Measurements from ENCODE around the gene CXorf49.
"Not testable (repeated sequence)": the region's sequence is repeated elsewhere in the genome, so short reads cannot be mapped to it uniquely, and the experiment has no call there.

Gene CXorf49

DNA sequence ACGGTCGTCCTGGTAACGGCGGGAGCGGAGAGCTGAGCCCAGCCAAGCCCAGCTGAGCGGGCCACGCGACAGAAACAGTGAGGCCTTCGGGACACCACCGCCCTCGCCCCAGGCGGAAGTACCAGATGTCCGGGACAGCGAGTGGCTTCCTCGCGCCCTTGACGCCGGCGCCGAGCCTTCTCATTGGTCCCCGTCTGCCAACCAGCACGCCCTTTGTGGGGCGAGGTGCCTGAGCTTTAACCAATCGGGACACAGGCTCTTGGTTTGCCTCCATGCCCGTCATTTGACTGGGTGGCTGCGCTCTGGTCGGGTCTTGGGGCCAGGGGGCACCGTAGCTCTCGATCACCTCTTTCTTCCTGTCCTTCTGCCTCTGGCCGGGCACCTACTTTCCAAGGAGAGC is at the start of gene CXorf49:
TSS of gene CXorf49 (minus strand) at position 101 of the 400 bp plus-strand sequence. CDS start 134 bp downstream, outside the sequence.
- DNase-seq = not testable (repeated sequence)

DNA sequence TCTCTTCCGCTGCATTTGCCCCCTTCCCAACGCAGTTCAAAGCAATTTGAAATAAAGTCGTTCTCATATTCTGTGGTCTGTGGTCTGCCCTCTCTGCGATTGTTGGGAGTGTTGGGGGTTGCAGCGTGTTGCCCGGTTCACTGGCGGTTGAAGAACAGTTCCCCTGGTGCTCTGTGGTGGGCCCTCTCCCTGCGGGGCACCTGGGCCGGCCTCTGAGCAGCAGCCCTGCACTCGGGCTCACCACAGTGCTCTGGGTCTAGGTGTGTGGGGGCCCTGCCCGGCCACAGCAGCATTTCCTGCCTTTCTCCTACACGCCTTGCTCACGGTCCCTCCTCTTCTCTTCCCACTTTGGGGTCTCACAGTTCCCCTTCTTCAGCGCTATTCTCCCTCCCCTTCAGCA is 49.0 kb upstream of the CXorf49 start:
- not testable (repeated sequence) for DNase-seq

DNA sequence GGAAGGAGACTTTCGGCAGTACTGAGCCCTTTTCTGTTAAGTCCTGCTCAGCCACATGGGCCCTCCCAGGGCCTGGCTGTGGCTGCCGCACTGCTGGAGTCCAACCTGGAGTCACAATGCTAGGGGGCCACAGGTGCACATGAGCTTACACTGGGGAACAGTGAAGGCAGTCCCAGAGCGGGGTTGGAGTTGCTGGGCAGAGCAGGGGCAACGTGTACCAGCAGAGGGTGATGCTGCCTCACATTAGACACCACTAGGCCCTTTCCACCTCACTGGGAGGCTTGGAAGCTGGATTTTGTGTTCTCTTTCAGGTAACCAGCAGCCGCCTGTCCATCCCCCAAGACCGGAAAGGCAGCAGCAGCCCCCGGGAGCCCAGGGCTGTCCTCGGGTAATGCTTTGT is 47.5 kb upstream of the CXorf49 start:
- not testable (repeated sequence) for DNase-seq

DNA sequence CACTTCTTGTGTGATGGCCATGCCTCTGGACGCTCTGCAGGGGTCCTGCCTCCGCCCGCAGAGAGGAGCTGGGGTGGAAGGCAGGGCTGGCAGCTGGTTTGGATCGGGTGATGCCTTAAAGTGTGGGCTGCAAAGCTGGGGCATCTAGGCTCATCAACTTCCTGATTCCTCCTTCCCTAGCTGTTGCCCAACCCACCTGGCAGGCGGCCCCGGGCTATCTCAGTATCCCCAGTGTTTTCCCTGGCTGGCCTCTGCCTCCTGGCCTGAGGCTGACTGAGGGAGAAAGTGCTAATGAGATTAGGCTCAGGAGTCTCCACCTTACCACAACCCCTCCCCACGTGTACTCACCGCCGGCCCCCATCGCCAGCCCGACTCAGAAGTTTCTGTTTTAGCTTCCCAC is 46.7 kb upstream of the CXorf49 start:
- not testable (repeated sequence) for DNase-seq

DNA sequence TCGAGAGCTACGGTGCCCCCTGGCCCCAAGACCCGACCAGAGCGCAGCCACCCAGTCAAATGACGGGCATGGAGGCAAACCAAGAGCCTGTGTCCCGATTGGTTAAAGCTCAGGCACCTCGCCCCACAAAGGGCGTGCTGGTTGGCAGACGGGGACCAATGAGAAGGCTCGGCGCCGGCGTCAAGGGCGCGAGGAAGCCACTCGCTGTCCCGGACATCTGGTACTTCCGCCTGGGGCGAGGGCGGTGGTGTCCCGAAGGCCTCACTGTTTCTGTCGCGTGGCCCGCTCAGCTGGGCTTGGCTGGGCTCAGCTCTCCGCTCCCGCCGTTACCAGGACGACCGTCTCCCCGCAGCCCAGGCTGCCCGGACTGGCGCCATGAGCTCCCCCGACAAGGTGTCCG is 45.0 kb upstream of the CXorf49 start, which contains the start of gene CXorf49B:
TSS of gene CXorf49B (plus strand) at position 301 of the 400 bp plus-strand sequence. CDS start at position 376, 75 bp downstream.
- DNase-seq = not testable (repeated sequence)

DNA sequence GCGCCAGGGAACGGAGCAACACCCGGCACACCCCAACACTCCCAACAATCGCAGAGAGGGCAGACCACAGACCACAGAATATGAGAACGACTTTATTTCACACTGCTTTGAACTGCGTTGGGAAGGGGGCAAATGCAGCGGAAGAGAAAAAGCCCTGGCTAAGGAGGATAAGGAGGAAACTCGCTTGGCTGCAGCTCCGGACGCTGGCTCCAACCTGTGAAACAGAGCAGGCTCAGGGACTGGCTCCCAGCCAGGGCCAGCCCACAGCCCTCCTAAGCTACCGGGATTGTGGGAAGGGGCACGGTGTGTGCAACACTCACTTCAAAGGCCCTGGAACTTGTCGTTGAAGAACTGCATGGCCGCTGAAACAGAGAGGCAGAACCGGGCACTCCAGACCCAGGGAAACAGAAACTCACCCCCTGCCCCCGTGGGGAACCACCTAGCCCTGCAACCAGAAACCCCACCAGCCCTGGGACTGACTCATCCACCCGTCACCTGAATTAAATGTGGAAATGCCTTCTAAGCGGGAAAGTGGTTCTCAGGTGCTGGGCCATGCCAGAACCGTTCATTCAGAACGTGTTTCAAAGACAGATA is 42.7 kb upstream of the CXorf49 start:
- DNase-seq = not testable (repeated sequence)

DNA sequence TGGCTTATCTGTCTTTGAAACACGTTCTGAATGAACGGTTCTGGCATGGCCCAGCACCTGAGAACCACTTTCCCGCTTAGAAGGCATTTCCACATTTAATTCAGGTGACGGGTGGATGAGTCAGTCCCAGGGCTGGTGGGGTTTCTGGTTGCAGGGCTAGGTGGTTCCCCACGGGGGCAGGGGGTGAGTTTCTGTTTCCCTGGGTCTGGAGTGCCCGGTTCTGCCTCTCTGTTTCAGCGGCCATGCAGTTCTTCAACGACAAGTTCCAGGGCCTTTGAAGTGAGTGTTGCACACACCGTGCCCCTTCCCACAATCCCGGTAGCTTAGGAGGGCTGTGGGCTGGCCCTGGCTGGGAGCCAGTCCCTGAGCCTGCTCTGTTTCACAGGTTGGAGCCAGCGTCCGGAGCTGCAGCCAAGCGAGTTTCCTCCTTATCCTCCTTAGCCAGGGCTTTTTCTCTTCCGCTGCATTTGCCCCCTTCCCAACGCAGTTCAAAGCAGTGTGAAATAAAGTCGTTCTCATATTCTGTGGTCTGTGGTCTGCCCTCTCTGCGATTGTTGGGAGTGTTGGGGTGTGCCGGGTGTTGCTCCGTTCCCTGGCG is 2.3 kb upstream of the CXorf49 start:
- not testable (repeated sequence) for DNase-seq

DNA sequence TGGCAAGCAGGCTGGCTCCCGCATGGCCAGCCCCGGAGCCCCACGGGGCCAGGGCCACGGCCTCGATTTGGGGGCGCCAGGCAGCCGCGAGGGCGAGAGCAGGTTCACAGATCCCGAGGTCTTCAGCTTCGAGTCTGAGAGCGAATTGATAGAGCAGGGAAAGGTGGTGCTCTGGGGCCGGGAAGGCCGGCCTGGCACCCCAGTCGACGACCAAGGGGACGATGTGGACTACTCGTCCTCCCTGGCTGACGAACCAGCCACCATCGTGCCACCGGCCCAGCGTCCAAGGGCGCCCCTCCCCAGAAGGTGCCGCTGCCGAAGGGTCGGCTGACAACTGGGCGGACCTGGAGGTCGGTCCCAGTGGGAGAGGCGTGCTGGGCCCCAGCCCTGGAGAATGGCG is 1.1 kb upstream of the CXorf49 start:
- not testable (repeated sequence) for DNase-seq

DNA sequence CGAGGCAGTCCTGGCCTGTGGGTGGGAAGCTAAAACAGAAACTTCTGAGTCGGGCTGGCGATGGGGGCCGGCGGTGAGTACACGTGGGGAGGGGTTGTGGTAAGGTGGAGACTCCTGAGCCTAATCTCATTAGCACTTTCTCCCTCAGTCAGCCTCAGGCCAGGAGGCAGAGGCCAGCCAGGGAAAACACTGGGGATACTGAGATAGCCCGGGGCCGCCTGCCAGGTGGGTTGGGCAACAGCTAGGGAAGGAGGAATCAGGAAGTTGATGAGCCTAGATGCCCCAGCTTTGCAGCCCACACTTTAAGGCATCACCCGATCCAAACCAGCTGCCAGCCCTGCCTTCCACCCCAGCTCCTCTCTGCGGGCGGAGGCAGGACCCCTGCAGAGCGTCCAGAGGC is 1.8 kb downstream of the CXorf49 start:
- DNase-seq = not testable (repeated sequence)

DNA sequence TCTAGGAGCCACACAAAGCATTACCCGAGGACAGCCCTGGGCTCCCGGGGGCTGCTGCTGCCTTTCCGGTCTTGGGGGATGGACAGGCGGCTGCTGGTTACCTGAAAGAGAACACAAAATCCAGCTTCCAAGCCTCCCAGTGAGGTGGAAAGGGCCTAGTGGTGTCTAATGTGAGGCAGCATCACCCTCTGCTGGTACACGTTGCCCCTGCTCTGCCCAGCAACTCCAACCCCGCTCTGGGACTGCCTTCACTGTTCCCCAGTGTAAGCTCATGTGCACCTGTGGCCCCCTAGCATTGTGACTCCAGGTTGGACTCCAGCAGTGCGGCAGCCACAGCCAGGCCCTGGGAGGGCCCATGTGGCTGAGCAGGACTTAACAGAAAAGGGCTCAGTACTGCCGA is 2.5 kb downstream of the CXorf49 start:
- not testable (repeated sequence) for DNase-seq

DNA sequence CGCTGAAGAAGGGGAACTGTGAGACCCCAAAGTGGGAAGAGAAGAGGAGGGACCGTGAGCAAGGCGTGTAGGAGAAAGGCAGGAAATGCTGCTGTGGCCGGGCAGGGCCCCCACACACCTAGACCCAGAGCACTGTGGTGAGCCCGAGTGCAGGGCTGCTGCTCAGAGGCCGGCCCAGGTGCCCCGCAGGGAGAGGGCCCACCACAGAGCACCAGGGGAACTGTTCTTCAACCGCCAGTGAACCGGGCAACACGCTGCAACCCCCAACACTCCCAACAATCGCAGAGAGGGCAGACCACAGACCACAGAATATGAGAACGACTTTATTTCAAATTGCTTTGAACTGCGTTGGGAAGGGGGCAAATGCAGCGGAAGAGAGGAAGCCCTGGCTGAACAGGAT is 4.0 kb downstream of the CXorf49 start:
- DNase-seq = not testable (repeated sequence)

DNA sequence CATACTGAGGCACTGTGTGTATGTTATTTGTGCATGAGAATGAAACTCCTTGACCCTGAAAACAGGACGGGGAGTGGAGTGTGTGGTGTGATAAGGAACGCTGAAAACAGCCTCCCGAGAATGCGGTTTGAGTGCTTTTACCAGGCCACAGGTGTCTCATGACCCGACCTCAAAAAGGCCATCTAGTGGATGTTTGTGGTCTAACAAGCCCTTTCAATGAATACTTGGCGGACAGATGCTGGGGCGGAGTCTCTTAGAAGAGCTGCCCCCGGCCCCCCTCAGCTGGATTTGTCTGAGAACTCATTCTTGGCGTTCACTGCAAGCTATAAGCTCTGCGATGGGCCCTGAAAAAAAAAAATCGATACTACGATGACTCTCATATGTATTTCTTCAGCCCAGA is 15.2 kb downstream of the CXorf49 start:
- not testable (repeated sequence) for DNase-seq

DNA sequence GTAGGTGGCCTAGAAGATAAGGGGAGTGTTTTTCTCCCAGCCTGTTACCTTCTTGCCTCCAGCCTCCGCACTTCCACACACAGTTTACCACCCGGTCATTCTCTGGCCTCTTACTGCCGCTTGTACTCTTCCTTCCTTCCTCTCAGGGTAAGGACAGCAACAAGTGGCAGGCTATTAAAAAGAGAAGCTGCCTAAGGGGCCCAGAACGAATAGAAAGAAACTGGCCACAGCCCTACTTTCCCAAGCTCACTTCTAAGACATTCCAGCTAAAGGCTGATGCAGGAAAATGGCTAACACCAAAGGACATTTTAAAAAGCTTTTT is 19.1 kb downstream of the CXorf49 start:
- DNase-seq = not testable (repeated sequence)

DNA sequence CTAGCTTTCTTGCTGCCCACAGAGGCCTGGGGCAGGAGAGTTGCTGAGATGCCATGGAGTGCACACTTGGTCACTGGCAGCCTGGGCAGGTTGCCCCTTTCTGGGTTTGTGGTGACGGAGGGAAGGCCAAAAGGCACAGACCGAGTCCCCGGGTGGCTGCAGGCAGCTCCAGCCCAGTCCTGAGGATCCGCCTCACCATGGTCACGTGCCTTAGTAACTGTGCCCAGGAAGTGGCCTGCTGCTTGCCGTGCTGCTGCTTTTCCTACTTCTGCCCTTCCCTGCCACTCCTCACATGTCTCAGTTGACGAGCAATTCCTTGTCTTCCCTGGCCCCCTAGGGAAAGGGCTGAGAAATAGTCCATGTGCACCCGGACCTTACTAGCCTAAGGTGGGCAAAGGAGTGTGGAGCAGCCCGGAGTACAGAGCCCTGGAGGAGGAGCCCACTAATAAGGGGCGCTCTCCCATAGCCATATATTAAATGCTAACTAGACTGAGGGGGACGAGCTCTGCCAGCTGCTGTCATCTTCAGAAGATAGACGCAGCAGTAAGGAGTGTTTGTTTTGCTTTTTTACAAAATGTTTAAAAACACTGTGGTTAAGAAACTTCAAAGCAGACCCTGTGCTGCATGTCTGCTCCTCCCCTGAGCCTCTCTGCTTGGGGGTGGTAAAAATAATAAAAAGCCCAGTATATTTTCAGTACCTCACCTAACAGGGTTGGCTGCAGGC is 19.6 kb downstream of the CXorf49 start:
- DNase-seq = not testable (repeated sequence)

DNA sequence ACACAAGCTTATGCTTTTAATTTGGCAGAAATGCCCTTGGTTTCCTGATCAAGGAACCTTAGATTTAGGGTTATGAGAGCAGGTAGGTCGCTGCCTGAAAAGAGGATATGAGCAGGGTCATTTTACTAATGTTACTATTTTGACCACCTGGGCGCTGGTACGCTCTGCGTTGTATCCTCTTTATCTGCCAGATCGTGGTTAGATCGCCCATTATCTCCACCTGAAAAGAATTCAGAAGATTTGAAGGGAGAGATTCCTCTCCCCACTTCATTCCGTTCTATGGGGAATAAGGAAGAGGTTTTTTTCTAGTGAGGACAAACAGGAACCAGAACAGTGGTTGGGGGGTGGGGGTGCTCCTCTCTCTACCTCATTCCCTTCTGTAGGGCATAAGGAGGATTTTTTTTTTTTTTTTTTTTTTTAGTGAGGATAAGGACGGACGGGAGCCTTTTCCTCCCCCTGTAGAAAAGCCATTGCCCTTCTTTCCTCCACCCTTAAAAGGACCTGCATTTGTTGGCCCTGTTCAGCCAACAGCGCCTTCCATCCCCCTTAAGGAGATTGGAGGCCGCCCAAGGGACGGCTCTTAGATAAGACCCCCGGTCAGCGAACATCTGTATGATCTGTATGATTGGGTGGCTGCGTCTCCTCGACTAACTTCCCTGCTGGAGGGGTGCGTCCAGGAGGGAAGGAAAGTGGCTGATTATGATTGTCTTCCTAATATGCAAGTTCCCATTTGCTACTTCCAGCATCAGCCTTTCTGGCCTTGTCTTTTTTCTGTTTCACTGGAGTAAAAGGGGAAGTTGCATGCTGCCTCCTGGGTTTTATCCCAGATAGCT is 20.4 kb downstream of the CXorf49 start:
- not testable (repeated sequence) for DNase-seq

DNA sequence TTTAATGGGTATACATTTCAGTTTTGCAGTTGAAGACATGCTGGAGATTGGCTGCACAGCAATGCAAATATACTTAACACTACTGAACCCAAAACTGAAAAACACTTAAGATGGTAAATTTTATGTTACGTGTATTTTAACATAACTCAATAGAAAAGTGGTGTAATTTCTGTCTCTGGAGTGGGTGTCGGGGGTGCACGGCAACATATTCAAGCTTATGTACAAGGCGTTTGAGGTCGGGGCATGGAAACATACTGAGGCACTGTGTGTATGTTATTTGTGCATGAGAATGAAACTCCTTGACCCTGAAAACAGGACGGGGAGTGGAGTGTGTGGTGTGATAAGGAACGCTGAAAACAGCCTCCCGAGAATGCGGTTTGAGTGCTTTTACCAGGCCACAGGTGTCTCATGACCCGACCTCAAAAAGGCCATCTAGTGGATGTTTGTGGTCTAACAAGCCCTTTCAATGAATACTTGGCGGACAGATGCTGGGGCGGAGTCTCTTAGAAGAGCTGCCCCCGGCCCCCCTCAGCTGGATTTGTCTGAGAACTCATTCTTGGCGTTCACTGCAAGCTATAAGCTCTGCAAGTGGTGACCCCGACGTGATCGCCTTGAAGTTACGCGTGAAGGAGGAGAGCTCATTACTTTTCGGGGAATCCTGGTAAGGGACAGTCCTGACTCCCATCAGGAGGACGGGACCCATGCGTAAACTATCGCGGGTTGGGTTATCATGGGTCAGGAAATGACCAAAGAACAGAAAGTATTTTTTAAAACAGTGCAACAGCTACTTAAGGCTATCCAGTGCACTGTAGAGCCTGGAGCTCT is 21.2 kb downstream of the CXorf49 start:
- DNase-seq = not testable (repeated sequence)

DNA sequence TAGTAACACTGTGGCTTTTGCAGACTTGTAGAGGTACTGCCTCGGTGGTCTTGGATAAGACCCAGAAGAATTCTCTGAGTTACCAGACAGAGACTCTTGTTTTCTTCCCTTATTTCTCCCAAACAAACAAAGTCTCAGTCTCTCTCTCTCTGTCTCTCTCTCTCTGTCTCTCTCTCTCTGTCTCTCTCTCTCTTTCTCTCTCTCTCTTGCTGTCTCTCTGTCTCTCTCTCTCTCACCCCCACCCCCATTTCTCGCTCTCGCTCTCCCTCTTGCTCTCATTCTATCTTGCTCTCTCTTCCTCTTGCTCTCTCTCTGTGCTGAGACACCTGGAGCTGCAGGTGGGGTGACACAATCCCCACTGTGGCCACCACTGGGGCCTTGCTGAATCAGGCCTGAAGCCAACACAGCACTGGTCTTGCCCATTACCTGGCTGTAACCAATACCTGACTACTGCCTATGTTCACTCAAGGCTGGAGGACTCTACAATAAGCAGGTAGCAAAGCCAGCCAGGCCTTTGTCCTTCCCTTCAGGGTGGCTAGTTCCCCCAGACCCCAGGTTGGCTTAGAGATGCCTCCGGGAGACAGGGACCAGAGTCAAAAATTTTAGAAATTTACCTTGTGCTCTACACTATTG is 38.4 kb downstream of the CXorf49 start:
- DNase-seq = no peak

DNA sequence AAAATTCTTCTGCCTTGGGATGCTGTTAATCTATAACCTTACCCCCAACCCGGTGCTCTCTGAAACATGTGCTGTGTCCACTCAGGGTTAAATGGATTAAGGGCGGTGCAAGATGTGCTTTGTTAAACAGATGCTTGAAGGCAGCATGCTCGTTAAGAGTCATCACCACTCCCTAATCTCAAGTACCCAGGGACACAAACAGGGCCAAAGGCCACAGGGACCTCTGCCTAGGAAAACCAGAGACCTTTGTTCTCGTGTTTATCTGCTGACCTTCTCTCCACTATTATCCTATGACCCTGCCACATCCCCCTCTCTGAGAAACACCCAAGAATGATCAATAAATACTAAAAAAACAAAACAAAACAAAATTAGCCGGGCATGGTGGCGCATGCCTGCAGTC is 40.9 kb downstream of the CXorf49 start:
- DNase-seq = not testable (repeated sequence)

DNA sequence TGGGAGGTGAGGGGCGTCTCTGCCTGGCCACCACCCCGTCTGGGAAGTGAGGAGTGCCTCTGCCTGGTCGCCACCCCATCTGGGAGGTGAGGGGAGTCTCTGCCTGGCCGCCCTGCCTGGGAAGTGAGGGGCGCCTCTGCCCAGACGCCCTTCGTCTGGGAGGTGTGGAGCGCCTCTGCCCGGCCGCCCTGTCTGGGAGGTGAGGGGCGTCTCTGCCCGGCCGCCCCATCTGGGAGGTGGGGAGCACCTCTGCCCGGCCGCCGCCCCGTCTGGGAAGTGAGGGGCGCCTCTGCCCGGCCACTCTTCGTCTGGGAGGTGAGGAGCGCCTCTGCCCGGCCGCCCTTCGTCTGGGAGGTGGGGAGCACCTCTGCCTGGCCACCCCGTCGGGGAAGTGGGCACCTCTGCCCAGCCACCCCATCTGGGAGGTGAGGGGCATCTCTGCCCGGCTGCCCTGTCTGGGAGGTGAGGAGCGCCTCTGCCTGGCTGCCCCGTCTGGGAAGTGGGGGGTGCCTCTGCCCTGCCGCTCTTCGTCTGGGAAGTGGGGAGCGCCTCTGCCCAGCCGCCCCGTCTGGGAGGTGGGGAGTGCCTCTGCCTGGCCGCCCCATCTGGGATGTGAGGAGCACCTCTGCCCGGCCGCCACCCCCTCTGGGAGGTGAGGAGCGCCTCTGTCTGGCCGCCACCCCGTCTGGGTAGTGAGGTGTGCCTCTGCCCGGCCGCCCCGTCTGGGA is 41.9 kb downstream of the CXorf49 start:
- not testable (repeated sequence) for DNase-seq

DNA sequence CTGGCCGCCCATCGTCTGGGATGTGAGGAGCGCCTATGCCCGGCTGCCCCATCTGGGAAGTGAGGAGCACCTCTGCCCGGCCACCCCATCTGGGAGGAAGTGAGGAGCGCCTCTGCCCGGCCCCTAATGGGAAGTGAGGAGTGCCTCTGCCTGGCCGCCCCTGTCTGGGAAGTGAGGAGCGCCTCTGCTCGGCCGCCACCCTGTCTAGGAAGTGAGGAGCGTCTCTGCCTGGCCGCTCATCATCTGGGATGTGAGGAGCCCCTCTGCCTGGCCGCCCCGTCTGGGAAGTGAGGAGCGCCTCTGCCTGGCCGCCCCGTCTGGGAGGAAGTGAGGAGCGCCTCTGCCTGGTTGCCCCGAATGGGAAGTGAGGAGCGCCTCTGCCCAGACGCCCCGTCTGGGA is 42.4 kb downstream of the CXorf49 start:
- not testable (repeated sequence) for DNase-seq

DNA sequence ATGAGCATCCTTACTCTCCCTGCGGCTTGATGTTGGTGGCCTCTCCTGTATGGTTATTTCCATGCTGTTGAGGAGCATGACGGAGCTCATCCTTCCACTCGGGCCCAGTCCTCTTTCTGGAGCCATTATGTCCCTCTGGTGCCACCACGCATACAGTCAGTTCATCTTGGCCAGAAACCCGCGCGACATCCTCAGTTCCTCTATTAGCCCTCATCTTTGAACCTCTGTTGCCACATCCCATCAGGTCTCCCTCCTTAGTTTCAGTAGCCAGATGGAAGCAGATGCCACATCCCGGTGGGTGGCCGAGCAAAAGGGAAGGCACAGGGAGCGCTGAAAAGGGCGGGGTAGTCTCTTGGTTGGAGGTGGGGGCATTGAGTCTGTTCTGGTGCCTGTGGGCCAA is 46.1 kb downstream of the CXorf49 start:
- no peak for DNase-seq
